HepG2 (cell line): ENCODE data around the gene ZDHHC18. TPM values are rescaled to one million over a fixed set of nuclear protein-coding genes. Genes with fewer than 3 reads are reported as not detected.

Experiments
- ATAC-seq: fragments of 200-7000 bp; cut with Tn5 transposase; 3 replicates; pipeline ENCODE4 v1.9.1; 2020; ENCODE audit warnings: mild to moderate bottlenecking, moderate library complexity
- BruUV-seq: library from RNA; stranded (reverse); fragments of 400-500 nt; replicated peaks from 2 replicates; lab custom pipeline; 2021; lab: Mats Ljungman, UMichigan
- CTCF ChIA-PET: fragments of 300-600 bp; formaldehyde crosslinking; extraction: SDS; loops from one replicate; lab custom pipeline; 2021; ENCODE audit warnings: low total read pairs, inconsistent platforms, low intra/inter-chr PET ratio; lab: Yijun Ruan, JAX
- POLR2A ChIA-PET: fragments of 350-600 bp; sonication (Branson Sonifier 250); formaldehyde crosslinking; loops from one replicate; lab custom pipeline; 2020; ENCODE audit warnings: antibody characterized with exemption, inconsistent platforms; lab: Yijun Ruan, JAX
- DNase-seq: peaks from one replicate; pipeline ENCODE4 v3.0.0-alpha.2; 2015; ENCODE audit warnings: low spot score
- FAIRE-seq: peaks from 3 replicates; lab custom pipeline; 2011; peaks lifted over from hg19 to GRCh38; lab: Jason Lieb, UNC
- H2AFZ ChIP-seq: one replicate; pipeline ENCODE4 v1.6.1; 2011; ENCODE audit warnings: low read length, inconsistent platforms
- H3K27ac ChIP-seq: fragments of 300-600 bp; 3 replicates; pipeline ENCODE4 v1.8.0; 2011; ENCODE audit warnings: mixed run types, mild to moderate bottlenecking, mixed read lengths, low read length, inconsistent platforms; ENCODE audit not compliant: insufficient read depth; ENCODE audit errors: extremely low read length
- H3K27me3 ChIP-seq, 2 experiments: fragments of 200-600 bp in 1 of 2; 2 replicates in 1 of 2; 3 replicates in 1 of 2; pipeline versions ENCODE4 v1.6.0 to v1.8.0; 2011; ENCODE audit warnings: low read length in 2 of 2, mild to moderate bottlenecking in 2 of 2, moderate library complexity in 2 of 2, inconsistent platforms in 1 of 2; ENCODE audit not compliant: insufficient read depth in 2 of 2, control insufficient read depth in 1 of 2
- H3K36me3 ChIP-seq, 2 experiments: fragments of 200-600 bp in 1 of 2; replicated peaks in 1 of 2; 2 replicates in 1 of 2; 3 replicates in 1 of 2; pipeline versions ENCODE4 v1.5.1 to v1.8.0; 2011; ENCODE audit warnings: low read length in 2 of 2, inconsistent platforms in 1 of 2; ENCODE audit not compliant: insufficient read depth in 2 of 2, control insufficient read depth in 1 of 2
- H3K4me1 ChIP-seq: 2 replicates; pipeline ENCODE4 v1.5.1; 2012; ENCODE audit warnings: low read length, inconsistent platforms; ENCODE audit not compliant: insufficient read depth
- H3K4me2 ChIP-seq: 2 replicates; pipeline ENCODE4 v1.6.0; 2011; ENCODE audit warnings: low read depth, low read length, inconsistent platforms
- H3K4me3 ChIP-seq, 3 experiments: fragments of 200-600 bp in 1 of 3; sonication (generic), shearing (Covaris generic) in 1 of 3; replicated peaks in 1 of 3; 2 replicates each; pipeline ENCODE4 v1.5.1; 2011 to 2016; ENCODE audit warnings: low read length in 3 of 3, inconsistent platforms in 2 of 3, low read depth in 2 of 3, mild to moderate bottlenecking in 2 of 3, control low read depth in 1 of 3, mixed read lengths in 1 of 3; ENCODE audit not compliant: insufficient read depth in 1 of 3
- H3K79me2 ChIP-seq: one replicate; pipeline ENCODE4 v1.6.1; 2011; ENCODE audit warnings: low read length, inconsistent platforms; ENCODE audit not compliant: insufficient read depth
- H3K9ac ChIP-seq: 2 replicates; pipeline ENCODE4 v1.6.0; 2011; ENCODE audit warnings: mild to moderate bottlenecking, low read depth, low read length, inconsistent platforms; ENCODE audit not compliant: insufficient read depth
- H3K9me3 ChIP-seq: 2 replicates; pipeline ENCODE4 v1.5.1; 2012; ENCODE audit warnings: mild to moderate bottlenecking, low read length
- H4K20me1 ChIP-seq: 2 replicates; pipeline ENCODE4 v1.6.0; 2011; ENCODE audit warnings: inconsistent platforms, mild to moderate bottlenecking, low read length, moderate library complexity; ENCODE audit not compliant: insufficient read depth
- ATF1 ChIP-seq: IDR thresholded peaks from 2 replicates; pipeline ENCODE4 v1.6.1; 2016; ENCODE audit warnings: mild to moderate bottlenecking, control low read depth
- CENPT ChIP-seq: sonication (generic); formaldehyde crosslinking; IDR thresholded peaks from 2 replicates; pipeline ENCODE4 v1.8.0; 2022; ENCODE audit warnings: low read depth, mild to moderate bottlenecking, moderate library complexity, missing genetic modification reagents
- ELK4 ChIP-seq: sonication (generic); formaldehyde crosslinking; IDR thresholded peaks from 2 replicates; pipeline ENCODE4 v1.9.0; 2021; ENCODE audit warnings: missing genetic modification reagents, borderline replicate concordance
- EP300 ChIP-seq, 3 experiments: sonication (generic) in 1 of 3; formaldehyde crosslinking in 1 of 3; IDR thresholded peaks; 2 replicates each; pipeline versions ENCODE4 v1.5.1 to v1.6.1; 2011 to 2020; ENCODE audit warnings: low read depth in 2 of 3, low read length in 2 of 3, borderline replicate concordance in 1 of 3, improper control_type of control experiment in 1 of 3, mild to moderate bottlenecking in 1 of 3, missing genetic modification reagents in 1 of 3, moderate library complexity in 1 of 3
- FOXC1 ChIP-seq: sonication (generic); formaldehyde crosslinking; IDR thresholded peaks from 2 replicates; pipeline ENCODE4 v1.8.0; 2022; ENCODE audit warnings: mild to moderate bottlenecking, missing genetic modification reagents, borderline replicate concordance
- HINFP ChIP-seq: sonication (generic); formaldehyde crosslinking; IDR thresholded peaks from 2 replicates; pipeline ENCODE4 v1.4.0; 2020; ENCODE audit warnings: low read depth, mild to moderate bottlenecking, missing genetic modification reagents
- HNF1B ChIP-seq: sonication (generic); formaldehyde crosslinking; IDR thresholded peaks from 2 replicates; pipeline ENCODE4 v1.5.1; 2020; ENCODE audit warnings: mild to moderate bottlenecking, moderate library complexity, missing genetic modification reagents
- SIN3B ChIP-seq: fragments of 150-350 bp; IDR thresholded peaks from 2 replicates; pipeline ENCODE4 v1.6.1; 2014; ENCODE audit warnings: low read length
- SIX4 ChIP-seq: sonication (generic); formaldehyde crosslinking; IDR thresholded peaks from 2 replicates; pipeline ENCODE4 v1.4.0; 2020; ENCODE audit warnings: missing genetic modification reagents
- SP1 ChIP-seq, 2 experiments: fragments of 450-650 bp in 1 of 2; sonication (generic) in 1 of 2; formaldehyde crosslinking in 1 of 2; IDR thresholded peaks; 2 replicates each; pipeline versions ENCODE4 v1.4.0 to v1.6.1; 2016 to 2020; ENCODE audit warnings: missing genetic modification reagents in 1 of 2
- THAP7 ChIP-seq: sonication (generic); formaldehyde crosslinking; IDR thresholded peaks from 2 replicates; pipeline ENCODE4 v1.8.1; 2023; ENCODE audit warnings: mild to moderate bottlenecking, missing genetic modification reagents
- ZNF101 ChIP-seq: sonication (generic); formaldehyde crosslinking; IDR thresholded peaks from 2 replicates; pipeline ENCODE4 v1.4.0; 2020; ENCODE audit warnings: mild to moderate bottlenecking, low read depth, missing genetic modification reagents, borderline replicate concordance
- ZNF24 ChIP-seq: fragments of 450-650 bp; IDR thresholded peaks from 2 replicates; pipeline ENCODE4 v1.6.1; 2017; ENCODE audit warnings: antibody characterized with exemption, mild to moderate bottlenecking
- ZNF576 ChIP-seq: sonication (generic); formaldehyde crosslinking; IDR thresholded peaks from 2 replicates; pipeline ENCODE4 v1.4.0; 2020; ENCODE audit warnings: mild to moderate bottlenecking, missing genetic modification reagents
- ZNF792 ChIP-seq: IDR thresholded peaks from 2 replicates; pipeline ENCODE4 v1.6.1; 2016
- ZNF879 ChIP-seq: sonication (generic); formaldehyde crosslinking; IDR thresholded peaks from 2 replicates; pipeline ENCODE4 v1.8.1; 2023; ENCODE audit warnings: missing genetic modification reagents
- WGBS: methylation state at CpG from one replicate; pipeline ENCODE4 v1.1.6; 2017; ENCODE audit warnings: low lambda C conversion rate; 5-methylcytosine and 5-hydroxymethylcytosine counted together
- in situ Hi-C: cut with HindIII; loops from 2 replicates; pipeline ENCODE4 v1.10.0; 2017; ENCODE audit warnings: low pct_unique_long_range_greater_than_20kb; ENCODE audit not compliant: extremely low pct_ligation_motif_present
- intact Hi-C: fragments of 100-400 bp; cut with micrococcal nuclease; formaldehyde crosslinking; loops from one replicate; pipeline ENCODE4 v1.10.0; 2022; ENCODE audit not compliant: unreplicated experiment
- polyA plus RNA-seq, 8 experiments: library from polyadenylated mRNA; depleted of rRNA in 3 of 8; stranded (reverse) in 7 of 8; unstranded in 1 of 8; fragments of >200 nt; fragmentation: Illumina TruSeq in 4 of 8; extraction: Trizol in 4 of 8; gene quantifications; 2 replicates each; pipeline versions ENCODE4 v1.2.1 to v1.2.3, GENCODE V29; 2011 to 2016; ENCODE audit warnings: low read depth in 4 of 8, missing spikeins in 1 of 8, mixed read lengths in 1 of 8; ENCODE audit not compliant: insufficient read depth in 1 of 8
- total RNA-seq, 5 experiments: library from RNA; depleted of rRNA; stranded (reverse); fragments of >200 nt; fragmentation: Illumina TruSeq; extraction: Trizol; gene quantifications; 2 replicates each; pipeline ENCODE4 v1.2.3, GENCODE V29; 2016; ENCODE audit warnings: low read depth in 1 of 5

The ZDHHC18 gene
- total and polyA plus RNA-seq, 2 of the 13 experiments (the other 11 are each of a cell fraction or from before 2014, with no cell fraction given), result 13.2 to 35.3 TPM

- intact Hi-C loops (no loop called here), in situ Hi-C loops (no loop called here)
- H3K4me1 ChIP-seq, result no peaks in the 10 kb centered on the region
- no peak overlapping the region for H3K9ac ChIP-seq
- TF ChIP-seq FOXC1 (CRISPR knock-in tag), result no peak
- TF ChIP-seq CENPT (CRISPR knock-in tag), result no peak
- no peak for TF ChIP-seq ELK4 (CRISPR knock-in tag)
- TF ChIP-seq SIX4 (CRISPR knock-in tag), result no peak
- no peak for TF ChIP-seq HNF1B (CRISPR knock-in tag)
- no peak for TF ChIP-seq ZNF24
- no peak for TF ChIP-seq ATF1 (CRISPR knock-in tag)
- TF ChIP-seq THAP7, result no peak
- TF ChIP-seq ZNF576, result no peak
- no peak for TF ChIP-seq ZNF792 (CRISPR knock-in tag)
- no peak for TF ChIP-seq ZNF879 (CRISPR knock-in tag)
- TF ChIP-seq ZNF101 (CRISPR knock-in tag), result no peak
- no peak for TF ChIP-seq HINFP (CRISPR knock-in tag)
- no peak for TF ChIP-seq SIN3B
- TF ChIP-seq SP1 (IDR thresholded peaks at IDR 0.05), result no peak
- no peak for TF ChIP-seq SP1 (CRISPR knock-in tag; IDR thresholded peaks at IDR 0.05)
- TF ChIP-seq EP300 (IDR thresholded peaks at IDR 0.05; ENCODE audit: low read depth in 2 of 2, low read length in 2 of 2), result no peak
- no peak for TF ChIP-seq EP300 (CRISPR knock-in tag; IDR thresholded peaks at IDR 0.05; ENCODE audit: borderline replicate concordance)
- no peaks in the 10 kb centered on the region for H3K9me3 ChIP-seq
- no peak for ATAC-seq
- H3K27ac ChIP-seq, result no peak overlapping the region
- no peak overlapping the region for H3K4me3 ChIP-seq
- peaks cover 25 to 40% of the 10 kb centered on the region in 2 experiments for H3K36me3 ChIP-seq
- no peak for DNase-seq
- no peak overlapping the region for H2AFZ ChIP-seq
- no peak overlapping the region for H3K4me2 ChIP-seq
- 96% methylated on average over 5 of the region's 5 CpGs for WGBS
- no TSS peak for BruUV-seq
- H4K20me1 ChIP-seq, result no peaks in the 10 kb centered on the region
- no peak for FAIRE-seq
- no peaks in the 10 kb centered on the region for H3K27me3 ChIP-seq
- H3K79me2 ChIP-seq, result no peaks in the 10 kb centered on the region
- CTCF ChIA-PET, result no interaction called here
- POLR2A ChIA-PET, result no interaction called here
These were observed 28.4 kb downstream of the ZDHHC18 start for GRCh38 chr1:26854906-26855305.
